GM12873 (cell line): ENCODE results near the gene MYMK.

Experiments
- TF ChIP-seq, protein P1 (sequence below): IDR thresholded peaks from 2 replicates; pipeline ENCODE4 v1.5.1; 2012; ENCODE audit warnings: low read depth, mild to moderate bottlenecking, moderate library complexity, low read length, control low read depth; ENCODE audit not compliant: insufficient read depth; ENCODE audit errors: missing control alignments

MYMK gene

GRCh38 chr9:133554729-133555128 is 30.0 kb upstream of the MYMK start:
- TF ChIP-seq, protein P1, sequence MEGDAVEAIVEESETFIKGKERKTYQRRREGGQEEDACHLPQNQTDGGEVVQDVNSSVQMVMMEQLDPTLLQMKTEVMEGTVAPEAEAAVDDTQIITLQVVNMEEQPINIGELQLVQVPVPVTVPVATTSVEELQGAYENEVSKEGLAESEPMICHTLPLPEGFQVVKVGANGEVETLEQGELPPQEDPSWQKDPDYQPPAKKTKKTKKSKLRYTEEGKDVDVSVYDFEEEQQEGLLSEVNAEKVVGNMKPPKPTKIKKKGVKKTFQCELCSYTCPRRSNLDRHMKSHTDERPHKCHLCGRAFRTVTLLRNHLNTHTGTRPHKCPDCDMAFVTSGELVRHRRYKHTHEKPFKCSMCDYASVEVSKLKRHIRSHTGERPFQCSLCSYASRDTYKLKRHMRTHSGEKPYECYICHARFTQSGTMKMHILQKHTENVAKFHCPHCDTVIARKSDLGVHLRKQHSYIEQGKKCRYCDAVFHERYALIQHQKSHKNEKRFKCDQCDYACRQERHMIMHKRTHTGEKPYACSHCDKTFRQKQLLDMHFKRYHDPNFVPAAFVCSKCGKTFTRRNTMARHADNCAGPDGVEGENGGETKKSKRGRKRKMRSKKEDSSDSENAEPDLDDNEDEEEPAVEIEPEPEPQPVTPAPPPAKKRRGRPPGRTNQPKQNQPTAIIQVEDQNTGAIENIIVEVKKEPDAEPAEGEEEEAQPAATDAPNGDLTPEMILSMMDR = no peak

DNA sequence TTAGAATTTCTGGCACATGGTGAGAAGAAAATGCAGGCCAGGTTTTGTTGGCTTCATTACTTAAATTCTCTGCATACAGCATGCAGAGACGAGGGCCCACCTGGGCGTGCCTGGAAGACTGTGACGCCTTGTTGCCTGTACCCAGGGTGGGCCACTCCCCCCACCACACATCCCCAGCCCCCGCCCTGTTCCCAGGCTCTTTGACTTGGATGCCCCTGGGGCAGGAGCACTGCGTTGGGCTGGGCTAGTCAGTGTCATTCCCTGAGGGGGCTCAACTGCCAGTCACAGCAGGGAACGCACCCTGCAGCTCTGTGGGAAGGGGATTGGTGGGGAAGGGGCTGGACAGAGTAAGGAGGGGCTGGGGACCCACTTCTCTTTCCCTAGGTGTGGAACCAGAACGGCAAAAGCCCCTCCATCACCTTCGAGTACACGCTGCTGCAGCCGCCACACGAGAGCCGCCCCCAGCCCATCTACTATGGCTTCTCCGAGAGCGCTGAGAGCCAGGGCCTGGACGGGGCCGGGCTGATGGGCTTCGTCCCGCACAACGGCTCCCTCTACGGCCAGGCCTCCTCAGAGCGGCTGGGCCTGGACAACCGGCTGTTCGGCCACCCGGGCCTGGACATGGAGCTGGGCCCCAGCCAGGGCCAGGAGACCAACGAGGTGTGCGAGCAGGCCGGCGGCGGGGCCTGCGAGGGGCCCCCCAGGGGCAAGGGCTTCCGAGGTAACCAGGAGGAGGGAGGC is 29.4 kb upstream of the MYMK start:
- TF ChIP-seq, protein P1 = no peak

- TF ChIP-seq, protein P1 = peak; percentile 15
These were observed 28.4 kb upstream of the MYMK start for GRCh38 chr9:133553123-133553522.

- TF ChIP-seq, protein P1 = no peak
These were observed 27.5 kb upstream of the MYMK start for GRCh38 chr9:133552236-133552635.

DNA sequence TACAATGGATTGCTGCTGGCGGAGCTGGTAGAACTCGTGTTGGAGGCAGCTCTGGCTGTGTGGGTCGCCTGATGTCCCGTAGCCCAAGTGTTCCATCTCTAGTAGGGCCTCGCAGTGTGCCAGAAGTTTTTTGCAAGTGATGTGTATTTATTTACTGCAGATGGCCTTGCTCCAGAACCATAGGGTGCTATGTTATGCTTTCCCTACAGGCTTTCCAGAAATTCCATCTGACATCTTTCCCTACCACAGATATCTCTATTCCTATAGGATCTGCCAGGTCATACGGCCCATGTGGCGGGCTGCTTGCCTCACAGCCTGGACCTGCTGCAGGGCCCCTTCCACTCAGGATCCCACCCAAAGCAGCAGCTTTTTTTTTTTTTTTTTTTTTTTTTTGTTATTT is 26.7 kb upstream of the MYMK start:
- TF ChIP-seq, protein P1 = no peak

GRCh38 chr9:133547116-133547515 is 22.4 kb upstream of the MYMK start:
- TF ChIP-seq, protein P1 = no peak

DNA sequence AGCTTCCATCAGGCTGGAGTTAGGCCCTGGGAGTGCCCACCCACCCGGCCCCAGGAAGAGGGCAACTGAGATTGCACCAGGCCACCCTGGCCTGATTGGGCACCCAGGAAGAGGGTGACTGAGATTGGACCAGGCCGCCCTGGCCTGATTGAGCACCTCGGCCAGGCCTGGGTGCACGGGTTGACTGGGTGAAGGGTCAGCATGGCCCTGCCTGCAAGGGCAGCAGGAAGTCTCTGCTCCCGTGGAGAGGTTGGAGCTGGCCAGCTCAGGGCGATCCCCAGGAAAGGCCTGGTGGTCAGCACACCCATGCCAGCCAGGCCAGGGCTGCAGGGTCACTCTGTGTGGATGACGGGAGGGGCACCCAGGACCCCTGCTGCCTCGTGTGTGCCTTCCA is 21.5 kb upstream of the MYMK start:
- TF ChIP-seq, protein P1 = no peak
